HG02938 (cell line): ENCODE data around the gene PRSS35.
"Not testable (repeated sequence)": the region's sequence is repeated elsewhere in the genome, so short reads cannot be mapped to it uniquely, and the experiment has no call there.

Experiments used
- ATAC-seq: cut with Tn5 transposase; IDR thresholded peaks from one replicate; pipeline ENCODE4 v1.9.1; 2021; ENCODE audit warnings: mild to moderate bottlenecking, moderate library complexity; ENCODE audit not compliant: unreplicated experiment

Gene PRSS35

GRCh38 chr6:83511901-83512681 is at the start of gene PRSS35:
Gene PRSS35, plus strand, starts transcription at chr6:83512534. Its CDS starts 10,908 bp downstream, at chr6:83523442.
- no peak for ATAC-seq

GRCh38 chr6:83463886-83464285 is 48.4 kb upstream of the PRSS35 start:
- no peak for ATAC-seq

GRCh38 chr6:83464381-83465140 is 47.8 kb upstream of the PRSS35 start:
- no peak for ATAC-seq

DNA sequence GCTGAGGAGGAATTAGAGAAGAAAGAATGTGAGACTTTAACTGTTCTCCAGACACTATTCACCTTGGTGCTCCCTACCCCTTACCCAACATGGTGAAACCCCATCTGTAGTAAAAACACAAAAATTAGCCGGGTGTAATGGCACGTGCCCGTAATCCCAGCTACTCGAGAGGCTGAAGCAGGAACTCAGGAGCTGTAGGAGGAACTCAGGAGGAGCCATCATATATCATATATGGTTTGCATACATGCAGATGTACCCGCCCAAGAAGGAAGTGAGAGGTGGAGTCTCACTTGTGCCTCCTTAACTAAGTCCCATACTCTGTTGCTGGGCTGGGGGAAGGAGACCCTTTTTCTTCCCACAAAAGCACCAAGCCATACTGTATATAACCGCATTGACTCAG is 46.0 kb upstream of the PRSS35 start:
- no peak for ATAC-seq

- ATAC-seq: no peak
These were observed 44.7 kb upstream of the PRSS35 start for GRCh38 chr6:83467620-83468036.

DNA sequence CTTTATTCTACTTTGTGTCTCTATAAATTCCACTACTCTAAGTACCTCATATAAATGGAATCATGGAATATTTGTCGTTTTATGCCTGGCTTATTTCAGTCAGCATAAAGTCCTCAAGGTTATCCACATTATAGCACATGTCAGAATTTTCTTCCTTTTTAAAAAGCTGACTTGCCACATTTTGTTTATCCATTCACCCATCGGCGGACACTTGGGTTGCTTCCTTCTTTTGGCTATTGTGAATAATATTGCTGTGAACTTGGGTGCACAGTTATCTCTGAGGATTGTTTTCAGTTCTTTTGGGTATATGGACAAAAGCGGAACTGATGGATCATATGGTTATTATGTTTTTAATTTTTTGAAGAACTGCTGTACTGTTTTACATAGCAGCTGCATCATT is 42.3 kb upstream of the PRSS35 start:
- no peak for ATAC-seq

DNA sequence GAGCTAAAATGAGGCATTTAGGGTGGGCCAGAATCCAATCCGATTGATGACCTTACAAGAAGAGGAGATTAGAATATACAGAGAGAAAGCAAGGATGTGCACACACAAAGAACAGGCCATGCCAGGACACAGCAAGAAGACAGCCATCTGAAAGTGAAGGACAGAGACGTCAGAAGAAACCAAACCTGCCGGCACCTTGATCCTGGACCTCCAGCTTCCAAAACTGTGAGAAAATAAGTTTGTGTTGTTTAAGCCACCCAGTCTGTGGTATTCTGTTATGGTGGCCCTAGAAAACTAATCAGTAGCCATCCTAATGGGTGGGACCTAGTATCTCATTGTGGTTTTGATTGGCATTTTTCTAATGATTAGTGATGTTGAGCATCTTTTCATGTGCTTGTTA is 41.7 kb upstream of the PRSS35 start:
- no peak for ATAC-seq

GRCh38 chr6:83472767-83473166 is 39.6 kb upstream of the PRSS35 start:
- ATAC-seq: no peak

DNA sequence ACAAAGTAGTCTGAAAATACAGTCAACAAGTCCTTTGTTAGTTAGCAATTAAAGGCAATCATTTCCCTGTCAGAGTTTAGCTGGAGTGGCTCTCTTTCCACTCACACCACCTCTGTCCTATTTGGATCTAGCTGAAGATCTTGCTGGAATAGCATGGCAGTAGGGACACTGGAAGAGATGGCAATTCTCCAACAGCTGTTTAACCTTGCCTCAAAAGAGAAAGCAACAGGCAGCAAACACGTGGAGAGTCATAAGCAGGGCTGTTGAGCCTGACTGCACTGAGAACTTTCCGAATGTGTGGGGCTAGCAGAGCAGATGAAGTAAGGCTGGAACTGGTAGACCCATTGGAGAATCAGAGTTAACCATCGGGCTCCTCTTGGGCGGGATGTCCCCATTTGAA is 38.0 kb upstream of the PRSS35 start:
- no peak for ATAC-seq

DNA sequence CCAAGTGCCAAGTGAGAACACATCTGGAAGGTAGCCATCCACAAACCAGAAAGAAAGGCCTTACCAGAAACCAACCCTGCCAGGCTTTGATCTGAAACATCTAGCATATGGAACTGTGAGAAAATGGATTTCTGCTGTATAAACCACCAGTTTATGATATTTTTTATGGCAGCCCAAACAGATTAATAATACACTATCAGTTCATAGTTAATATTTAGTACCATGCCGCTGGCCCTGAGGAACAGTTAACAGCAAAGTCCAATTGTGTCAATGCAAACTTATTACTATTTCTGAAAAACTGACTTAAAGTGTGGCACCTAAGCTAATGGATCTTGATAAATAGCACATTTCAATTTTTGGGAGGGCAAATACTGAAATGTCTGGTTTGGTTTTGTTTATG is 35.4 kb upstream of the PRSS35 start:
- ATAC-seq: no peak

DNA sequence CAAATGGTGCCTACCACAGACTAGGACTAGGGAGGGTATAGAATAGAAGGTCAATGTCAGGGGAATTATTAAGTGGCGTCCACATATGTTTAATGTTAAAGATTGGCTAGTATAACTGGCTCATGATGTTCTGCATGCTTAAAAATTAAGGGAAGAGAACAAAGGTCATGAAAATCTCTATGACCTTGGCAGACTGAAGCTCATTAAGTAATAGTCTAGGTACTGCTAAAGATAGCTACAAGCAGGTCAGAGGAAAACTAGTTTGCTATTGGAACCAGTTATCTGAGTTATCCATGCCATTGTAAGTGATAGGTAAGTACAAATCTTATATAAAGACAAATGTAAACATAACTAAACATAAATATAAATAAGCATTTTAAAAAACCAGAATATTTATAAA is 32.9 kb upstream of the PRSS35 start:
- ATAC-seq: no peak

- no peak for ATAC-seq
These were observed 31.9 kb upstream of the PRSS35 start for GRCh38 chr6:83480470-83480869.

- not testable (repeated sequence) for ATAC-seq
These were observed 30.4 kb upstream of the PRSS35 start for GRCh38 chr6:83481938-83482337.

DNA sequence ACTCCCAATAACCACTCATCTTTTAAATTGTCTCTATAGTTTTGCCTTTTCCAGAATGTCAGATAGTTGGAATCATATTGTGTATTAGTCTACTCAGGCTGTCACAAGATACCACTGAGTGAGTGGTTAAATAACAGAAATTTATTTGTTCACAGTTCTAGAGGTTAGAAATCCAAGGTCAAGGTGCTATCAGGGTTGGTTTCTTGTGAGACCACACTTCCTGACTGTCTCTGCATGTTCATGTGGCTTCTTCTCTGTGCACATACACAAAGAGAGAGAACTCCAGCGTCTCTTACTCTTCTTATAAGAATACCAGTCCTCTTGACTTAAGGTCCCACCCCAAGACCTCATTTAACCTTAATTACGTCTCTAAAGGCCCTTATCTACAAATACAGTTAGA is 23.9 kb upstream of the PRSS35 start:
- no peak for ATAC-seq

DNA sequence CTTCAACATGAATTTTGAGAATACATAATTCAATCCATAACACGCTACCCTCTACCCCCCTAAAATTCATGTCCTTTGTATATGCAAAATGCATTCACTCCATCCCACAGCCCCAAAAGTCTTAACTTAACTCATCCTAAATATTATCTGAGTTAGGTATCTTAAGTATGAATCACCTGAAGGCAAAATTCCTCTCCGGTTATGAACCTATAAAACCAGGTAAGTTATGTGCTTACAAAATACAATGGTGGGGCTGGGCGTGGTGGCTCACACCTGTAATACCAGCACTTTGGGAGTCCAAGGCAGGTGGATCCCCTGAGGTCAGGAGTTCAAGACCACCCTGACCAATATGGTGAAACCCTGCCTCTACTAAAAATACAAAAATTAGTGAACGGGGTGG is 23.5 kb upstream of the PRSS35 start:
- no peak for ATAC-seq

DNA sequence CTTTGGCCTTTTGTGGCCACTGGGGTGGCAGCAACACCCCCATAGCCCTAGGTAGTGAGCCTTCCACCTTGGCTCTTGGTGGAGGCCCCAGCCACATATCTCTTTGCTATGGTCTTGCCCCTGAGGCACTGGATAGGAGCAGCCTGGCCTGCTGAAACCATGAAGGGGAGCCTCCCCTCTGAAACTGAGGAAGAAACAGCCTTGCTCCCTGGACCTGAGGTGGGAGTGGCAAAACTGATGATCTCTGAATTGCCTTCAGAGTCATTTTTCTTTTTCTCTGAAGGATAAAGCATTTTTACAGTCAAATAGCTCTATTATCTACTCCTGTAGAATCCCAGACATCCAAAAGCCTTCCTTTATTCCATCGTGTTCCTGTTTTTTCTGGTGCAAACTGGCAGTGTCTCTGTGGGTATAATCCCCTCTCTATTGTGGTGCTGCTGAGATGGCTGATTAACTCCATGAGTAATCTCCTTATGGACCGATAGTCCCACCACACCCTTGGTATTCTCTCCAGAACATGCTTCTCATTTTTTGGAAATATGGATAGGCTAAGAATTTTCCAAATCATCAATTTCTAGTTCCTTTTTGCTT is 22.0 kb upstream of the PRSS35 start:
- no peak for ATAC-seq

DNA sequence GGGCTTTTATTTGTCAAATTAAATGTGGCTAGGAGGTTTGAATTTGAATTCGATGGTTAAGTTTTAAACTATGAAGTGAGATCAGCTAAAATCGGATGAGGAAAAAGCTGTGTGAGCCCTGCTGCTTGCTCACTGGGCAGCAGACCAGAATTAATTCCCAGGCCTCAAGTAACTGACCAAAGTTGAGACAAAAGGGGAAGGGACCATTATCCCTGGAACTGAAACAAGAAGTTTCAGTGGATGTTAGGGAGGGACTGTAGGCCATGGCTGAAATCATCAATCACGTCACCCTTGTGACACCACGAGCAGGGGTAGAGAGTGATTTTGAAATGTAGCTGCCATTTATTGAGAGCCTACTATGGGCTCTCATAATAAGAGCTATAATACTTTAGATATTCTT is 7.0 kb upstream of the PRSS35 start:
- ATAC-seq: no peak

DNA sequence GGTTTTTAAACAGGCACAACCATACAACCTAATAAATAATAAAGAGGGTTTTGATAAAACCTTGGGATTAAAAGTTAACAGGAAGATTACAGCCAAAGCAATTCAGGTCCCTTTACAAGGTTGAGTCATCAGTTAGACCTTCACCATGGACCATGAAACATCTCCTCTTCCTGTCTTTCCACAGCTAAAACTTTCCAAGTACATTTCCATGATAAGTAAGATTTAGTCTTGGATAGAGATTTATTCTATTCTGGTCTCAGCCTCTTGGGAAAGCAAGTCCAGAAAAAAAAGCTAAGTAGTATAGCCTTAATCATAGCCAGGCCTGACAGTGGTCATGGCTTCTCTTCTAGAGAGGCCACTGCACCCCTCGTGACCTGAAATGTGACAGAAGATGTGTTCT is 2.9 kb upstream of the PRSS35 start:
- no peak for ATAC-seq

DNA sequence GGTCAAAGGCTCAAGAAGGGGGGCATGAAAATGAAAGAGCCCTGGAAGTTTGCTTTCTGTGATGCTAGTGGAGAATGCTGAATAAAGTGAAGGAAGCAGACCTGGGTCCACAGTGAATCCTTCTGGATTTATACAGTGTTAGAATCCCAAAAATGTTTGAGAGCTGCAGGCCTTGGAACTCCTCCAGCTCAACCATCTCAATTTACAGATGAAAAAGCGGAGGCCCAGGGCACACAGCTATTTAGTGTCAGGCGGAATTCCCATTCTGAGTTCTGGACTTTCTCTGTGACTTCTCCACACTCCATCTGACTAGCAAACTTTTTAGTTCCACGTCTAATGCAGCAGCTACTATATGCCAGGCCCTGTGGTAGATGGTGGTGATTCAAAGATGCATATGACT is 1.5 kb upstream of the PRSS35 start:
- no peak for ATAC-seq

DNA sequence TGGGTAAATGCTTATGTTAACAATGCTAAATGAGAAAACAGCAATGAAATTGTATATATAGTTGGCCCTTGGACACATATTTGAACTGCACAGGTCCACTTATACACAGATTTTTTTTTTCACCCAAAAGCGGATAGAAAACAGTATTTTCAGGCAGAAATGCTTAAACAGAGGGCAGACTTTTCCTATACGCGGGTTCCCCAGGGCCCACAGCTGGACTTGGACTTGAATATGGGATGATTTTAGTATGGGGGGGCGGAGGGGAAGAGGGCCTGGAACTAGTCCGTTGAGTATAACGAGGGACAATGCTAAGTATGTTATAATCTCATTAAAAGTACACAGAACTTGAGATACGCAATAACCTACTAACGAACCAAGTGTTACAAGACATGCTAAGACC is 1.1 kb upstream of the PRSS35 start:
- ATAC-seq: no peak

DNA sequence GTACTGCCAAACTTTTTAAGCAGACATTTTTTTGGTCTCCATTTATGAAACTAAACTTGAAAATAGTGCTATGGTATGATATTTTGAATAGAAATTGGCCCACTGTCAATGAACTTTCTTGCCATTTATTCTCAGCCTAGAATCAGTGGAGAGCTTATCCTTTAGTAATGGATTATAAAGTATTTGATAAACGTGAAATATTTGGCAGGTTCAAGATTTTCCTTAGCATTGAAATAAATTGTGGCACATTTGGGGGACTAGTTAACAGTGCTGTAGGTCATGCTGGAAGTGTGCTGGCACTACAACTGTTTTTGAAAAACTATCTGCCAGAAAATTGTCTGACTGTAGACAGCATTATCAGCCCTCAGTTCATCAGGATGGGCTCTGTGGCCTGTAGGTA is 2.1 kb downstream of the PRSS35 start:
- ATAC-seq: no peak

DNA sequence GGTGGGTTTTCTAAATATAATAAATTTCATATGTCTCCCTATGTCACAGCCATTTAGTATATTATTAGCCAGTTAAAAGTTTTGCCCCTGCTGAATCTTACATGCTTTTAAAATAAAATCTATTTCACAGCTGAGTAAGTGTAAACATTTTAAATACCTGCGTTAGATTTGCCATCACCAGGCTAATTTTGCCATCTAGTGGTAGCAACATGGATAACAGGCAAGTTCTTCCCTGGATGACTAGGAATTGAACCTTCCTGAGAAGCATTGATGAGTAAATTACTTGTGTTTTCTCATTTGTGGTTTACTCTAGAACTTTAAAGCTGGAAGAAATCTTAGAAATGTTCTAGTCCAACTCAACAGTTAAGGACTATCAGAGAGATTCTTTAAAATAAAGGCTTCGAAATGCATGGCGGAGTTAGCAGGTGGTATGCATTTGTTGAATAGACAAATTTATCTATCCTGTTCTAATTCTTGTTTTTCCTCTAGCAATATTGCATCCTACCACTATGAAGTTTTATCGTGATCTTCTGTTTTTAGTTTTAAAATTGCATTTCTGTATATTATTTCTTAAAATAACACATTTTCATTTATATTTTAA is 2.6 kb downstream of the PRSS35 start:
- no peak for ATAC-seq
